GM19043 (cell line): ENCODE data around the gene CTRL.
"Not testable (repeated sequence)": the region's sequence is repeated elsewhere in the genome, so short reads cannot be mapped to it uniquely, and the experiment has no call there.

Source experiments
- ATAC-seq: cut with Tn5 transposase; IDR thresholded peaks from one replicate; pipeline ENCODE4 v1.9.1; 2021; ENCODE audit warnings: low read depth; ENCODE audit not compliant: unreplicated experiment

The CTRL gene

DNA sequence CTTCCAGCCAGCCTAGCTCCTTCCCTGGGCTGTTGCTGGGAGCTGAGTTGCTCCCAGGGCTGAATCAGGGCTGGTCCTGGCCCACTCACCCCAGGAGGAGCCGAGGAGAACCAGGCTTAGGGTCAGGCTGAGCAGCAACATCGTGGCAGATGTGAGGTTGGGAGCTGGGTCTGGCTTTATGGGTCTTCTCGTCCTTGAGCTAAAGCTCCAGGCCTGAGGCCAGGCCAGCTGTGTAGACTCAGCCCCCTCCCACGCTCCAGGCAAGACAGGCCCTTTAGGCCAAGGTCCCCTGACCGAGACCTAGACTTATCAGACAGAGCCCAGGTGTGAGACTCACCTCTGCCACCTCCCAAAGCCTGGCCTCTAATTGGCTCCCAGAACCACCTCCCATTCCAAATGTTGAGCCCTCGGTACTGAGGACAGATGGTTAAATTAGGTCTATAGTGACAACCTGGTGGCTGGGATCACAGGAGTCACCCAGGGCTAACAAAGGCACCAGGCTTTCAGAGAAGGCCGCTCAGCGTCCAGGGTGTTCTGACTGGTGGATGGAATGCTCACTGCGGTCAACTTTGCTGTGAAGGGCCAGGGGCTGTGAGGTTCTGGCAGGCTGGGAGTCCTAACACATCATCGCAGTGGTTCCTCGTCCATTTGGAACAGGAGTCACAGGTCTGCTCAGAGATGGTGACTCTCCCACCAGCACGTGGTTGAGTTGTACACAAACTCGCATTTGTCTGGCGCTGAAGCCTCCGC is at the start of gene CTRL:
TSS of gene CTRL (minus strand) at position 151 of the 750 bp plus-strand sequence. CDS start at position 141, 10 bp downstream.
- ATAC-seq, result no peak

- no peak for ATAC-seq
Measured at GRCh38 chr16:67979955-67980678, 48.5 kb upstream of the CTRL start, which contains the start of gene DPEP3. Gene DPEP3 (minus strand): TSS chr16:67980499. CDS start chr16:67980380, 119 bp downstream.

GRCh38 chr16:67977469-67978227 is 46.0 kb upstream of the CTRL start:
- ATAC-seq, result no peak

GRCh38 chr16:67977005-67977404 is 45.3 kb upstream of the CTRL start:
- ATAC-seq, result no peak

- ATAC-seq, result no peak
Measured at GRCh38 chr16:67976205-67976604, 44.5 kb upstream of the CTRL start.

DNA sequence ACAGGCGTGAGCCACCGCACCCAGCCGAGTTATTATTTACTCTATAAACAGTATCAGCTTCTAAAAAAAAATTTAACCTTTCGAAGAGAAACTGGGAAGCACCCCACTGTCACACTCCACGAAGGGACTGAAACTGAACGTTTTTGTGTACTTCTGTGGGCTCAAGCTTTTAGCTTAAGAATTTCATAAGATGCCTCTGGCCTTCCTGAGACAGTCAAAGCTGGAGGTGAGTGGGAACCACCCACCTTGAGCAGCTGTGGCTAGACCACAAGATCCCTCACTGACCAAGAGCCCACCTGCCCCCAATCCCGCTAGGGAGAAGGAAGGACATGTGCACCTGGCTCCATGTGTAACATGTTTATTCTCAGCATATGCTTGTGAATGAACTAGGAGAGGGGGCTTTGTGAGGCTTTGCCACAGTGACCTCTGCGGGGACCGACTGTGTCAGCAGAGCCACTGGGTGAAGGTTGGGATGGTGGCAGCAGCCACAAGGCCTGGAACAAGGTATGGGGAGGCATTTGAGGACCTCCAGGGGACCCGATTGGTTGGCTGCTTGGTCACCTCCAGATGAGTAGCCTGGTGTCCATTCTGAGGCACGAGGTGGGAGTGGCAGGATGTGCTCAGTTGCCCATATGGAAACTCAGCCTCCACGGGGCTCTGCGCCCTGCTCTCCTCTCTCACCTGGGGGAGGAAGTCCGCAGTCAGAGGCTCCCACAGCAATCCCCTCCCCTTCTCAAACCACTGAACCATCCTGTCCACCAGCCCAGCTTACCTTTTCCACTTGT is 43.9 kb upstream of the CTRL start:
- ATAC-seq, result no peak

DNA sequence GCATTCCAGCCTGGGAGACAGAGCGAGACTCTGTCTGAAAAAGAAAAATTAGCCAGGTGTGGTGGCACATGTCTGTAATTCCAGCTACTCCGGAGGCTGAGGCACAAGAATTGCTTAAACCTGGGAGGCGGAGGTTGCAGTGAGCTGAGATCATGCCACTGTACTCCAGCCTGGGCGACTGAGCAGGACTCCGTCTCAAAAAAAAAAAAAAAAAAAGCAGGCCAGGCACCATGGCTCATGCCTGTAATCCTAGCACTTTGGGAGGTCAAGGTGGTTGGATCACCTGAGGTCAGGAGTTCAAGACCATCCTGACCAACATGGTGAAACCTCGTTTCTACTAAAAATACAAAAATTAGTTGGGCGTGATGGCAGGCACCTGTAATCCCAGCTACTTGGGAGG is 40.6 kb upstream of the CTRL start:
- ATAC-seq, result not testable (repeated sequence)

DNA sequence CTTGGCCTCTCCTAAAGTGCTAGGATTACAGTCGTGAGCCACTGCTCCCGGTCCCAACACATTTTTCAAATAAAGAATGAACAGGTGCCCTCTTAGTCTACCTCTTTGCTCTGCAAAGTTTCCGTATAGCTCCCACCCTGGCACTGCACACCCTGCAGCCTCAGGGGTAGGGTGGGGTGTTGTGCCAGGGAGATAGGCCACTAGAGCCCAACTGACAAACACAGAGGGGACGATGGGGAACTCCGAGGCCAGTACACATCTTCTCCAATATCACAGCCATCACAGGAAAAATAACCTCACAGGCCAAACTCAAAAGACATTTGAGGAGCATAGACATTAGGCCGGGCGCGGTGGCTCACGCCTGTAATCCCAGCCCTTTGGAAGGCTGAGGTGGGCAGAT is 39.4 kb upstream of the CTRL start:
- no peak for ATAC-seq

DNA sequence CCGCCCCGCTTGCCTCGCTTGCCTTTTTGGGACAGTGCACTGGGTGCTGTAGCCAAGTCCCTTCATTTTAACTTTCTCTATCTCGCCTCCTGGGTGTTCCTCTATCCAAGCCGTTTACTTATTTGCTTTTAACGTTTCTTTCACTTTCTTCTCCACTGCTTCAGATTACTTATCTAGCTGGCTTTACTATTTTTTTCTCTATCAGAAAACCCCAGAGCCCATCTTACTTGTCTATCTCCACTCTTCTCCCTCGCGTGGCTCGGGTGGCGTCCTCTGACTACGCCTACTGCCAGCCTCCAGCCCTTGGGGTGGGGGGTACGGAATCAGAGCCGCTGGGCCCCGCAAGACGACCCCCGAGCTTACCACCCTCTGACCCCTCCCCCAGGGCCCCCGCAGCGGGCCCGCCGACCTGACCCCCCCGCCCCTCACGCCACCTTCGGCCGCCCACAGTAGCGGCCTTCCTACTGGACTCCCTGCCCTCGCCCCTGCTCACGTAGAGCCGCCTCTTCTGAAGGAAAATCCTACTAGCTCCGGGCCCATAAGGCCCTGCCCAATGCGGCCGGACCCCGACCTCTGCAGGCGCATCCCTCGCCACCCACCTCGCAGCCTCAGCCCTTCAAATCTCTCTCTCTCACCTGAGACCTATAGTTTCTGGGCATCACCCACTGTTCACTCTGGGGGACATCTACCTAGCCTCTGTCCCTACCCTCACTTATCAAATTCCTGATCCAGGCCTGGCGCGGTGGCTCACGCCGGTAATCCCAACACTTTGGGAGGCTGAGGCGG is 37.8 kb upstream of the CTRL start:
- ATAC-seq, result no peak

DNA sequence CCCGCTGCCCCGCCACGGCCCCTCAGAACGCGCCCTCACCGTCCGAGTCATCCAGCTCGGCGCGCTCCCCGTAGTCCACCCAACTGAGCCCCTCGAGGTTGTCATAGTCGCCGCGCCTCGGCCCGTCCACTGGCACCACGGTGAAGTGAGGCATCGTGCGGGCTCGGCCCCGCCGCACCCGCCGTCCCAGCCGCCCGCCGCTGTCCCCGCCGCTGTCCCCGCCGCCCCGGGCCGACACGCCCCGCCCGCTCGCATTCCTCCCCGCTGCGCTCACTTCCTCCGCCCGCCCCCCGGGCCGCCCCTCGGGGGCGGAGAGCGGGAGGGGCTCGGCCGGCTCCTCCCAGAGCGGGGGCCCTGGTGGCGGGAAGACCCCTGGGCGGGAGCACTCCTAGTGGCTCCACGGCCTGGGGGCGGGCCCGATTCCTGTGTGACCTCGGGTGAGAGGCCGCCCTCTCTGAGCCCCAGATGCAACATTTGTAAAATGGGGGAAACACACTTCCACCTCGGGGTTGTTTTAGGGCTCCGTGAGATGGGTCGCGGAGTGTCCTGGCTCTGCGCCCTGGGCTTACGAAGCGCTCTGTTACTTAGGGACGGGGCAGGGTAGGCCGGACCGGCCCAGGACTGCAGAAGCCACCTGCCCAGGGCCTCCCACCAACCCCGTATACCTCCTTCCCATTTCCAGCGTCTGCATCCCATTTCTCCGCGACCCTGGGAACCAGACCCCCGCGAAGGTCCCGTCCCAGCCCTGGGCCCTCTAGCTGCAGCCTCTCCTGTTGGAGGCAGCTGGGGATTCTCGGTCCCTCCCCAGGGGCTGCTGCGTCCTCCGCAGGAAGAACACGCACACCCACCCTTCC is 37.0 kb upstream of the CTRL start, which contains the start of gene SLC12A4:
TSS of gene SLC12A4 (minus strand) at position 238 of the 854 bp plus-strand sequence. CDS start at position 154, 84 bp downstream.
- peak; percentile 76 for ATAC-seq

GRCh38 chr16:67967958-67968399 is 36.3 kb upstream of the CTRL start:
- no peak for ATAC-seq

DNA sequence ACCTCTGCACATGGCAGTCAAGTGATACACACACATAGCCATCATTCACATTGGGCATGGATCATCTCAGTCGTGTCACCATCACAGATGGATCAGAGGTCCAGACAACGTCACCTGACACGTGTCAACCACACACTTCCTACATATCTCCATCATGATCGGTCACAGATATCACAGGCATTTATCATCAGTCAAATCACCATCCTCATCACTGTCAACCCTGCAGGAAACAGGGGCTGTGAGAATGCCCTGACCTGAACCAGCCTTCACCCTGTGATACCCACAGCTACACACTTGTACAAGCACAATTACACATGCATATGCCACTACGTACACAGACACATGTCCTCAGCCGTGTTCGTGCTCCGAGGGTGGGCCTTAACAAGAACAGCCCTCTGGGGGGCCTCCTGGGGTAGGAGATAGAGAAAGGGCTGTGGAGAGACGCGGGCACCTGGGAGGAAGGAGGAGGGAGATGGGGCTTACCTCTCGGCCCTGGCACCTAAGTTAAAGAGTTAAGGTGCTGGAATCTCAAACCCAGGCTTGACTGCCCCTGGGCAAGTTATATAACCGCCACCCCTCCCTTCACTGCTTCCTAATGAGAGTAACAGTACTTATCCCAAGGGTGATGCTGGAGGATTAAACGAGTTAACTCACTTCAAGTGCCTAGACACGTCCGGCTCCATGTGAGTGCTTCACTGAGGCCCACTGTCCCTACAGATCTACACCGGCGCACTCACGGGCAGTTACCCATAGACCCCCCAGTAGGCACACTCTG is 35.7 kb upstream of the CTRL start:
- ATAC-seq, result no peak

DNA sequence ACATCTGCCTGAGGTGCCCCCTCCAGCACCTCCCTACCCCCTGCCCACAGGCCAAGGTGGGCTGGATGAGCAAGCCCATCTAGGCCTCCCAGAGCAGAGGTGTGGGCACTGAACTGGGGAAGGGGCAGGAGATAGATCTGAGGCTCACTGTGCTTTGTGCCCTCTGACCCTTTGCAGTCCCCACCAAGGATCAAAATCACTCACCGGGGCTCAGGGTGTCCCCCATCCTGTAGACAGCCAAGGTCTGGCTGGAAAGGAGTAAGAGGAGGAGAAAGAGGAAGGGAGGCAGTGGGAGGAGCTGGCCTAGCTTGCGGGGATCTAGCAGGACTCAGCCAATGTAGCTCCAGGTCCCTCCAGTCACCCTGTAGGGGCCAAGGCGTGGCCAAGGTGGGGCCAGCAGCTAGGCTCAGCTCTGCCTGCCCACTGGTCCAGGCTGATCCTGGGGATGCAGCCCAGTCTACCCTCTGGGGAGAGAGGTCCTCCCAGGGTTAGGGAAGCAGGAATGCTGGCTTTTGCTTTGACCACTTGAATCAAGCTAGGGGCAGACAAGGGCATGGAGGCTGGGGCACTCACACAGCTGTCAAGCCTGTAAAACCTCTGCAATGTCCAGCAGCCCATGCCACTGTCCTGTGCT is 35.0 kb upstream of the CTRL start:
- ATAC-seq, result no peak

GRCh38 chr16:67965668-67966548 is 34.2 kb upstream of the CTRL start:
- no peak for ATAC-seq

GRCh38 chr16:67964477-67965131 is 32.9 kb upstream of the CTRL start:
- ATAC-seq, result no peak
